Liver (tissue), 9 donors: Measurements from ENCODE around the gene ATXN1. TPM values are rescaled to one million over a fixed set of nuclear protein-coding genes. Genes with fewer than 3 reads are reported as not detected.

Experiments used
- DNase-seq: peaks from one replicate; pipeline ENCODE4 v3.0.0-alpha.2; 2017; ENCODE audit warnings: low spot score
- H3K27ac ChIP-seq, 2 donors: one replicate each; pipeline ENCODE4 v1.7.0; 2013; ENCODE audit warnings: inconsistent platforms in 2 of 2, low read length in 2 of 2, control low read depth in 1 of 2, low read depth in 1 of 2, mild to moderate bottlenecking in 1 of 2
- H3K27me3 ChIP-seq, 4 donors: one replicate each; pipeline versions ENCODE4 v1.6.1 to v1.7.0; 2013; ENCODE audit warnings: low read length in 3 of 4, inconsistent platforms in 1 of 4, mild to moderate bottlenecking in 1 of 4, moderate library complexity in 1 of 4; ENCODE audit not compliant: control insufficient read depth in 4 of 4, insufficient read depth in 4 of 4
- H3K36me3 ChIP-seq, 4 donors: one replicate each; pipeline versions ENCODE4 v1.6.1 to v1.7.0; 2013; ENCODE audit warnings: low read length in 3 of 4, mild to moderate bottlenecking in 3 of 4, low read depth in 1 of 4, moderate library complexity in 1 of 4; ENCODE audit not compliant: control insufficient read depth in 4 of 4, insufficient read depth in 3 of 4
- H3K4me1 ChIP-seq, 4 donors: one replicate each; pipeline versions ENCODE4 v1.6.1 to v1.7.0; 2013; ENCODE audit warnings: low read length in 3 of 4, mild to moderate bottlenecking in 3 of 4, moderate library complexity in 1 of 4; ENCODE audit not compliant: control insufficient read depth in 4 of 4, insufficient read depth in 4 of 4
- H3K4me3 ChIP-seq, 3 donors: one replicate each; pipeline versions ENCODE4 v1.6.1 to v1.7.0; 2013; ENCODE audit warnings: low read length in 3 of 3, control low read depth in 1 of 3, low read depth in 1 of 3, mild to moderate bottlenecking in 1 of 3
- H3K9ac ChIP-seq, 2 donors: one replicate each; pipeline ENCODE4 v1.7.0; 2013; ENCODE audit warnings: low read length in 2 of 2, mild to moderate bottlenecking in 2 of 2, moderate library complexity in 2 of 2, control low read depth in 1 of 2, low read depth in 1 of 2
- H3K9me3 ChIP-seq, 4 donors: one replicate each; pipeline versions ENCODE4 v1.6.1 to v1.7.0; 2013; ENCODE audit warnings: low read length in 3 of 4; ENCODE audit not compliant: control insufficient read depth in 4 of 4
- ATF3 ChIP-seq: IDR thresholded peaks from 2 replicates; pipeline ENCODE4 v1.6.1; 2016; ENCODE audit warnings: antibody characterized with exemption
- EGR1 ChIP-seq, 2 donors: IDR thresholded peaks; 2 replicates each; pipeline ENCODE4 v1.6.1; 2016 to 2018; ENCODE audit warnings: antibody characterized with exemption in 2 of 2, low read depth in 2 of 2
- FOXA1 ChIP-seq: IDR thresholded peaks from 2 replicates; pipeline ENCODE4 v1.6.1; 2016; ENCODE audit warnings: antibody characterized with exemption
- FOXA2 ChIP-seq: IDR thresholded peaks from 2 replicates; pipeline ENCODE4 v1.6.1; 2016; ENCODE audit warnings: antibody characterized with exemption
- GABPA ChIP-seq, 2 donors: IDR thresholded peaks in 1 of 2; conservative IDR thresholded peaks in 1 of 2; 2 replicates each; pipeline ENCODE4 v1.6.1; 2016; ENCODE audit warnings: antibody characterized with exemption in 2 of 2, mild to moderate bottlenecking in 1 of 2, moderate library complexity in 1 of 2
- HNF4A ChIP-seq, 2 donors: conservative IDR thresholded peaks; 2 replicates each; pipeline ENCODE4 v1.6.1; 2016; ENCODE audit warnings: antibody characterized with exemption in 2 of 2, mild to moderate bottlenecking in 2 of 2
- HNF4G ChIP-seq: IDR thresholded peaks from 2 replicates; pipeline ENCODE4 v1.6.1; 2016; ENCODE audit warnings: antibody characterized with exemption
- JUND ChIP-seq, 2 donors: IDR thresholded peaks; 2 replicates each; pipeline ENCODE4 v1.6.1; 2016; ENCODE audit warnings: antibody characterized with exemption in 2 of 2
- MAX ChIP-seq: IDR thresholded peaks from 2 replicates; pipeline ENCODE4 v1.6.1; 2016; ENCODE audit warnings: antibody characterized with exemption
- NR2F2 ChIP-seq: IDR thresholded peaks from 2 replicates; pipeline ENCODE4 v1.6.1; 2016; ENCODE audit warnings: antibody characterized with exemption
- RAD21 ChIP-seq, 2 donors: IDR thresholded peaks; 2 replicates each; pipeline ENCODE4 v1.6.1; 2016; ENCODE audit warnings: antibody characterized with exemption in 2 of 2, mild to moderate bottlenecking in 2 of 2
- REST ChIP-seq: IDR thresholded peaks from 2 replicates; pipeline ENCODE4 v1.6.1; 2016; ENCODE audit warnings: antibody characterized with exemption, mild to moderate bottlenecking
- RXRA ChIP-seq, 2 donors: IDR thresholded peaks; 2 replicates each; pipeline ENCODE4 v1.6.1; 2017 to 2018; ENCODE audit warnings: antibody characterized with exemption in 2 of 2, mild to moderate bottlenecking in 1 of 2
- SP1 ChIP-seq: IDR thresholded peaks from 2 replicates; pipeline ENCODE4 v1.6.1; 2018; ENCODE audit warnings: antibody characterized with exemption, mild to moderate bottlenecking
- TAF1 ChIP-seq: conservative IDR thresholded peaks from 2 replicates; pipeline ENCODE4 v1.6.1; 2016; ENCODE audit warnings: antibody characterized with exemption, mild to moderate bottlenecking
- YY1 ChIP-seq: IDR thresholded peaks from 2 replicates; pipeline ENCODE4 v1.6.1; 2016; ENCODE audit warnings: antibody characterized with exemption, mild to moderate bottlenecking
- WGBS: extraction: QIAGEN DNeasy Blood & Tissue Kit; methylation state at CpG from one replicate; pipeline ENCODE4 v1.1.7; 2013; 5-methylcytosine and 5-hydroxymethylcytosine counted together
- polyA plus RNA-seq, 2 donors: library from polyadenylated mRNA; stranded (reverse) in 1 of 2; unstranded in 1 of 2; fragments of 200-250 nt in 1 of 2; fragments of >200 nt in 1 of 2; fragmentation: Nextera tagmentation in 1 of 2; extraction: Ambion mirVana in 1 of 2; gene quantifications; one replicate each; pipeline versions ENCODE4 v1.2.1 to v1.2.3, GENCODE V29; 2013 to 2015
- total RNA-seq, 2 donors: library from RNA; depleted of rRNA; stranded (reverse); fragments of >200 nt; gene quantifications; one replicate each; pipeline ENCODE4 v1.2.3, GENCODE V29; 2014
- donor health status: healthy.
- donor health status: healthy.
- donor health status: healthy.
- donor health status: healthy.
- donor health status: healthy.

The ATXN1 gene
- total and polyA plus RNA-seq, 4 donors = 4.3 to 29.7 (median 8.2) TPM

- Histone ChIP-seq H3K9ac (no peak overlapping the region), H3K27ac (no peak overlapping the region), H3K27me3 (no peaks in the 10 kb centered on the region), H3K36me3 (no peaks in the 10 kb centered on the region), H3K4me1 (peaks cover 0 to 7% (median under 1%) of the 10 kb centered on the region in 4 donors), H3K9me3 (no peaks in the 10 kb centered on the region), H3K4me3 (no peak overlapping the region)
- no peak for TF ChIP-seq EGR1 (IDR thresholded peaks at IDR 0.05; ENCODE audit: low read depth in 2 of 2)
- TF ChIP-seq GABPA (IDR thresholded peaks at IDR 0.05 in 1 of 2, conservative IDR thresholded peaks at IDR 0.05 in 1 of 2) = no peak
- no peak for TF ChIP-seq YY1
- TF ChIP-seq RXRA (IDR thresholded peaks at IDR 0.05) = no peak
- no peak for TF ChIP-seq JUND (IDR thresholded peaks at IDR 0.05)
- no peak for TF ChIP-seq FOXA2
- TF ChIP-seq TAF1 = no peak
- no peak for TF ChIP-seq RAD21 (IDR thresholded peaks at IDR 0.05)
- DNase-seq = no peak
- 89% methylated on average over 8 of the region's 8 CpGs for WGBS
These were observed 289.9 kb downstream of the ATXN1 start for GRCh38 chr6:16471222-16471909.

- WGBS = 80% methylated on average over 2 of the region's 2 CpGs
- no peaks in the 10 kb centered on the region for H3K9me3 ChIP-seq
- H3K36me3 ChIP-seq = no peaks in the 10 kb centered on the region
- H3K27me3 ChIP-seq = no peaks in the 10 kb centered on the region
- peaks cover 0 to 7% (median under 1%) of the 10 kb centered on the region in 4 donors for H3K4me1 ChIP-seq
- no peak overlapping the region for H3K27ac ChIP-seq
- no peak overlapping the region for H3K4me3 ChIP-seq
- no peak overlapping the region for H3K9ac ChIP-seq
- no peak for TF ChIP-seq NR2F2
- TF ChIP-seq JUND (IDR thresholded peaks at IDR 0.05) = no peak
- no peak for TF ChIP-seq HNF4G
- no peak for TF ChIP-seq SP1
- TF ChIP-seq REST = no peak
- TF ChIP-seq HNF4A (conservative IDR thresholded peaks at IDR 0.05) = no peak
- no peak for TF ChIP-seq YY1
- TF ChIP-seq GABPA (IDR thresholded peaks at IDR 0.05 in 1 of 2, conservative IDR thresholded peaks at IDR 0.05 in 1 of 2) = no peak
- TF ChIP-seq FOXA2 = no peak
- TF ChIP-seq FOXA1 = no peak
- TF ChIP-seq TAF1 = no peak
- no peak for TF ChIP-seq MAX
- no peak for TF ChIP-seq ATF3
- no peak for TF ChIP-seq RAD21 (IDR thresholded peaks at IDR 0.05)
- no peak for DNase-seq
These were observed 290.6 kb downstream of the ATXN1 start for GRCh38 chr6:16470502-16471221.
